GM19239 (cell line): Measurements from ENCODE around the gene CBR1.
"Not testable (repeated sequence)": the region's sequence is repeated elsewhere in the genome, so short reads cannot be mapped to it uniquely, and the experiment has no call there.

Experiments
- DNase-seq: peaks from one replicate; pipeline ENCODE4 v3.0.0; 2011; ENCODE audit warnings: low spot score; ENCODE audit not compliant: insufficient read length
- FAIRE-seq: peaks from 2 replicates; lab custom pipeline; 2011; peaks lifted over from hg19 to GRCh38; lab: Jason Lieb, UNC

Gene CBR1

DNA sequence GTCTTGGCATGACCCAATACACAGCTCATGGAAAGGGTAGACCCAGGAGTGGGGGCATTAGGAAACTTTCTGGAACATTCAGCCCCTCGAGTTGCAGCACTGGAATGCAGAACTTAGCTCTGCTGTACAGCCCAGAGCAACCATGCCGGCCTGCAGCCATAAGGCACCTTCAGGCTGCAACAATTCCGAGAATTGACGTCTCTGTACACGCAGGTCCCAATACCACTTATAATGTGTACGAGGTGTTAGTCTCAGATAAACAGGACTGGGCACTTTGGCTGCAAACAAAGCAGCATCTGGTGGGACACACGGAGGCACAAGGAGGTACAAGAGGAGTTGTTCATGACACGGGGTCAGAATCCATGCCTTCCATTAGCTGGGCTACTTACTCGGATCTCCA, 7.9 kb downstream of the CBR1 start:
- no peak for DNase-seq
- no peak for FAIRE-seq

GRCh38 chr21:36079010-36079649, 9.3 kb downstream of the CBR1 start:
- DNase-seq = no peak
- no peak for FAIRE-seq

GRCh38 chr21:36079671-36080070, 9.8 kb downstream of the CBR1 start:
- DNase-seq (no peak), FAIRE-seq (no peak)

DNA sequence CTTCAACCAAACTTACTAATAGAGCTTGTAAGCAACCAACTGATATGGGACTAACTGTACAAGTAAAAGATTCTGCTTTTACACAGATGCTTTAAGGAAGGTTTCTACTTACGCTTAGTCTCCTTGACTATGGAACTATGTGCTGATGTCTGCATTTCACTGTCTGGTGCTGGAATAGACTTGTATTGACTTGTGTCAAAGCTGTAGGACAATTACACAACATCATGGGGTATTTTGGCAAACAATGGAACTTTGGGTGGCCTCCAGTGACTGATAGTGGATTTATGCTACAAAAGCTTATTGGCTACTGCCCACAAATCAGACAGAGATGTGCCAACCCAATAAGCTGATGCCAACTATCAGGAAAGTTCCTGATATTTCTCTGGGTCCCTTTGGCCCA, 10.6 kb downstream of the CBR1 start:
- FAIRE-seq (no peak), DNase-seq (no peak)

DNA sequence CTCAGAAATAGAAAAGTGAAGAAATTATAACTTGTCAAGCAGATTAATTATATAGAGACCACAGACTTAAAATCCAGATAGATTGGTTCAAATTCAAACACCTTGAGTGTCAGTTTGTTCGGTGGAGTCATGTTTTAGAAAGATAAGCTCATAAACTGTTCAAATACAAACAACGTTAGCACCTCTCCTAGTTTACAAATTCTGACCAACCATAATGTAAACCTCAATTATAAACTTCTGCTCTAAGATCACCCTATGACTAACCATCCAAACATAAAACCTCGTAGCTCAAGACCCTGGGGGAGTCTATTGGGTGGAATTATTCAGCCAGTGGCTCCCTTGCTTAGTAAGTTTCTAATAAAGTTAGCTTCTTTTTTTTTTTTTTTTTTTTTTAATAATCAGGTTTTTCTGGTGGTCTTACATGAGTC, 12.4 kb downstream of the CBR1 start:
- no peak for FAIRE-seq
- DNase-seq = no peak

GRCh38 chr21:36087362-36088138, 17.7 kb downstream of the CBR1 start:
- DNase-seq = no peak
- FAIRE-seq = no peak

GRCh38 chr21:36089946-36090345, 20.1 kb downstream of the CBR1 start:
- no peak for FAIRE-seq

DNA sequence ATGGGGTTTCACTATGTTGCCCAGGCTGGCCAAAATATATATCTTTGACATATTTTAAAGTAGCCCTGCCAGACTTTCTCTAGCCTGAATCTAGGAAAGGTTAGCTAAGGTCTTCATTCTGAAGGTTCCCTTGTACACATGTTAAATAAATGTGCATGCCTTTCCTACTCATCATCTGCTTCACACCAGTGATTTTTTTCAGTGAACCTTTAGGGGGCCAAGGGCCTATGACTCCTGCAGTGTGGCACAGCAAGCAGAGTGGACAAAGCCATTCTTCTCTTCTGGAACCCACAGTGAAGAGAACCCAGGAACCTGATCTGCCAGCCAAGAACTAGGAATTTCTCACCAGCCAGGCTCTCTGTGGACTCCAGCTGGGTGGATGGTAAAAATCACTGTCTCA, 22.9 kb downstream of the CBR1 start:
- no peak for FAIRE-seq
- DNase-seq = no peak

More at GRCh38 chr21:36089946-36090345, 20.1 kb downstream of the CBR1 start:
- no peak for DNase-seq

DNA sequence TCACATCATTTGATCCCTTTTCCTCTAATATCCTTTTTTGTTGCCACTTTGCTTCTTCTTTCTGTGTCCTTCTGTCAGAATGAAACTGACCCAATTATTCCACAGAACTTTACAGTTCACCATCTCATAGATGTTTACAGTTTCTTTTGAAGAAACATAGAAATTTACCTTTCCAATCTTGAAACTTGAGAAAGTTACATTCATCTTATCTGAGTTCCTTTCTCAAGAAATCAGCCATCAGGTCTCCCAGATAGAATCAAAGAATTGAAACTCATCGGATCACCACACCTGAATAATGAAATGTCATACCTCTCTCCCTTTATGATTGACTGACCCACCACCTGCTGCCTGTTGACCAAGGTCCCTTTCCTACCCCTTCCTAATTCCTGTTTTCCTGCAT, 23.7 kb downstream of the CBR1 start:
- DNase-seq = no peak

DNA sequence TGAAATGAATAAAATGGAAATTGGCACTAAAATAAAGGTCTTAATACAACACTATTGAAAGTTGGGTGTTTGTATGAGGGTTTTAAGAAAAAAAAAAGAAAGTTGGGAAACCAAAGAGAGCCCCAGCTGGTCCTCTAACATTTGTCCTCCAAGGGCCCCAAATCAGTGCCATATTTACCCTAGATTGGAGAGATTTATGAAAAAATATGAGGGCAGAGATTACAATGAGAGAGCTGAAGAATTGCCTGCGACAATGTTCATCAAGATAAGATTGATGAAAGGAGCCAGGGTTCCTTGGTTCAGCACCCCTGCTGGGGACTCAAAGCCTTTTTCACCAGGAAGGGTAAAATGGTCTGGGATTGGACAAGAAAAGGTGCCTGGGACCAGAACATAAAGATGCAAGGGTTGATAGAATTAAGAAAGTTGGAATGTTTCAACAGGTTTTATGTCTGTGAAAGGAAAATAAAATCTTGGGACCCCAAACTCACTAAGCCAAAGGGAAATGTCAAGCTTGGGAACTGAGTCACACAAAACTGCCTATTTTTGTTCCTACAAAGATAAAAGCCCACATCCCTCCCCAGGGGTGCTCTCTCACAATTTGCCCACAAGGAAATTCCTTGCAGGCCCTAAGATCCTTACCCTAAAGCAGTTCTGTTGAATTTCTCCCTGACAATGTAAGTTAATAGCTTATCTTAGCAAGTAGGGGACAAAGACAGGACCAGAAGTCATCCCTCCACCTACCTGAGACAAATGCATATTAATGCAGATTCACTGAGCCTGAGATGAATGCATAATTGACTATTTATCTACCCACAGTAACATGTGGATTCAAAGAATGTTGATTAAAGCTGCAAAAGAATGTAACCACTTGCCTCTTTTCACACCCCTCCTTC, 26.8 kb downstream of the CBR1 start:
- no peak for DNase-seq
- FAIRE-seq = no peak

More for the DNA sequence above, 23.7 kb downstream of the CBR1 start:
- FAIRE-seq = no peak

DNA sequence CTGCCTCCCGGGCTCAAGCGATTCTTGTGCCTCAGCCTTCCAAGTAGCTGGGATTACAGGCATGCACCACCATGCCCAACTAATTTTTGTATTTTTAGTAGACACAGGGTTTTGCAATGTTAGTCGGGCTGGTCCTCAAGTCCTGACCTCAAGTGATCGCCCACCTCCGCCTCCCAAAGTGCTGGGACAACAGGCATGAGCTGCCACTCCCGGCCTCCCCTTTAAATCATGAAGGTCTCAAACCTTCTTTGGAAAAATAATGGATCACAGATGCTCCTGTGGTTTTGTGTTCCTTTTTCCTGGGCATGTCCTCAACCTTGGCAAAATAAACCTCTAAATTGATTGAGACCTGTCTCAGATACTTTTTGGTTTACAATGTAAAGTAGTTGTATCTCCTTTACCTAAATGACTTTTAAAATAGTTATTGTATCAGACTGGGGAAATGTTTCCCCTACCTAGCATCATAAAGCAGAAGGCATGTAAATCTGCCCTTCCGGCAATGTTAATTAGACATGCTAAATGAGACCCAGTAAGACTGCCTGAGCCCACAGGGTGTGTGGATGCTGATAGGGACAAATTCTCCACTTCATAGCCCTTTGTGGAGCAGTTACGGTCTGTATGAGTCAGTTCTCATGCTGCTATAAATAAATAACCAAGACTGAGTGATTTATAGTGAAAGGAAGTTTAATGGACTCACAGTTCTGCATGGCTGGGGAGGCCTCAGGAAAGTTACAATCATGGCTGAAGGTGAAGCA, 27.8 kb downstream of the CBR1 start:
- DNase-seq (no peak), FAIRE-seq (no peak)

- no peak for DNase-seq
- FAIRE-seq = no peak
Observed at GRCh38 chr21:36098182-36098532, 28.3 kb downstream of the CBR1 start.

DNA sequence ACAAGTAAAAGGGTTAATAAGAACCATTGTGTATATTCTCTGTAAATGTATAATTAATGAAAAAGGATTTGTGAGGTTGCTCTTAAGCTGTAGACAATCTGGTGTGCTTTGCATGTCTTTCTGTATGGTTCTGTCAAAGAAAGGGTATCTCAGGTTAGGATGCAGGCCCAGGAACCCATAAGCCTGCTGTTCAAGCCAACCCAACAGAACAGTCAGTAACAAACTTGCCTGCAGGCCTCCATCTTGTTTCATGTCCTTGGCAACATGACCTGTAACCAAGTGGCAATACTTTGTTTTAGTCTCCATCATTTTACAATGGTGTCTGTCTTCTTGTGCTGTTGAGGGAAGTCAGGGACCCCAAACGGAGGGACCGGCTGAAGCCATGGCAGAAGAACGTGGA, 29.2 kb downstream of the CBR1 start:
- FAIRE-seq = no peak
- no peak for DNase-seq

GRCh38 chr21:36099695-36100211, 29.9 kb downstream of the CBR1 start:
- FAIRE-seq, DNase-seq: not testable (repeated sequence)

- FAIRE-seq (no peak), DNase-seq (no peak)
Observed at GRCh38 chr21:36100971-36101641, 31.3 kb downstream of the CBR1 start.

DNA sequence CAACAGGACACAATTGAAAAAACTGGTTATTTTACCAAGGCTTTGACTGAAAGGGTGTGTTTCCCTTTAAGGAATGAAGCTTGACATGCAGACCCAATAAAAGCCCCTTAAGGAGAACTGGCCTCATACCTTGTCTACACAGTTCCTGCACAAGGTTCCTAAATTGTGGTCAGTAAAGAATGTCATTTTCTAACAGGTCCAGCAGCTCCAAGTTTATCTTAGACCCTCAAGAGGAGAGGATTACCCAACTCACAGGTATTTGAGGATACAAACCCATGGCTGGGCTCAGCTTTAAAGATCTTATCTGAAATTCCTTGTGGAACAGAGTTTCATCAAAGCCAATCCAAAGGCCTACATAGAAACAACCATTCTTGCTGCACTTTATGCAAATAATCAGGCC, 33.6 kb downstream of the CBR1 start:
- DNase-seq (no peak), FAIRE-seq (no peak)

DNA sequence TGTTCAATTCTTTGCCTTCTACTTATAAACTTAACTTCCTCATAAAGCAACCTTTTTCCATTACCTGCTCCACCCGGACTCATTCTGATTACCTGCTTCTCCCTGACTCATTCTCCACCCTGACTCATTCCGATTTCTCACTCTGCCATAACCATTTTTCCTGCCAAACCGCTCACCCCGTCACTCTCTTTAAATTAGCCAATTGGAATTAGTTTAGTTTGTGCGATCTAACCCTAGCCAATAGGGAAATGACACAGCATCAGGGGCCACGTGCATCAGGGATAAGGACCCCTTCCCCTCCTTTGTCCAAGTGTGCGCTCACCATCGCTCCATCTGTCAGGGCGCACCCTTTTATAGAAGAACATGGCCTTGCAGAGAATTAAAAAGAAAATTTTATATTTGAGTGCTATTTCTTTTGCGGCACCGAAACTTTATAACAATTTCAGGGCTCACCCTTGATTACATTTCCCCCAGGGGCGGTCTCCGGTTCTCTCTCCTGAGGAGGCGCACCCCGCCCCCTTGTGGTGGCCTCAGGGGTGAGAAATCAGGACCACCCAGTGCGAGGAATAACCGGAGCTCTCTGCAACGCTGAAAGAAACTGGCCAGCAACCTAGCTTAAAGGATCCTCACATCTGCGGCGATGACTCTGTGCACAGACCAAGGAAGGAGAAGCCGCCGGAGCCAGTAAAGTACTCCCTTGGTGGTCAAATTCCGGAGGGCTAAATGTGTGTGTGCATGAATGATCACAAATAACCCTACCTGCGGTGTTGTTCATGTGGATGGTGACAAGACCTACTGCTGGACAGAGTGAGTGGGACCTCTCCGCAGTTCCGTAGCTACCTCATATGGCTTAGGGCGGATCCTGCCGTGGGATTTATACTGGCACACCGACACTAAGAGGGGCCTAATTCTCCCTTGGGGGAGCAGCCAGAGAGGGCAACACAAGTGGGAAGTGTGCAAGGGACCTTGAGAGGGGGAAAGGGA, 34.8 kb downstream of the CBR1 start:
- FAIRE-seq = no peak
- DNase-seq = no peak

- no peak for FAIRE-seq
- DNase-seq = no peak
Observed at GRCh38 chr21:36105327-36105842, 35.6 kb downstream of the CBR1 start.
